ENCODE results near the gene FOSL2. TPM values are rescaled to one million over a fixed set of nuclear protein-coding genes. Genes with fewer than 3 reads are reported as not detected.

FOSL2 gene
- polyA plus RNA-seq, 1 donor (not counting 4 experiments of a cell fraction or from before 2014, with no cell fraction given) = 24.1 TPM

DNA sequence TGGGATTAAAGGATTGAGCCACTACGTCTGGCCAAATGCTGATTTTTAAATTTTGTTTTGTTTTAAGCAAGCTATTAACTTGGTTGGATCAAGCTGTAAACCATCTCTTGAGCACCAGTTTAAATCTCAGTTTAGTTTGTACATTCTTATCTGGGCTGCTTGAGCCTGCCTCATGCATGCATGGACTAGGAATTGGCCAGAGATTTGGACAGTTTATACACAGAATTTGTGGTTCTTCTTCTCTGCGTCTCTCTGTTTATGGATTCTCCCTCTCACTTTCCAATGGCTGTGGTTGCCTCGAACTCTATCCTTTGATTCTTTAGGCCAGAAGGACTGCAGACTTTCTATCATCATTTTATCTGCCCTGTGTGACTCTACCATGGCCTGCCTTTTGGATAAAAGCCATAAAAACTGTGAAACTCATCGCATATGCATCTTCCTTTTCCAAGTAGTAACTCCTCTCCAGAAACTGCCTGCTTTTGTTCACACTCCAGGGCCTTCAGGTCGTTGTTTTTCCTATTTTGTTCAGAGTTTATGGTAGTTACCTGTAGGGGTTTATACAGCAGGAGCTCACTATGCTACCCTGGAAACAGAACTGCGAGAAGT, 70.7 kb downstream of the FOSL2 start:
- H3K36me3 ChIP-seq (ENCODE audit: control insufficient read depth in 2 of 2, extremely low read depth in 1 of 2, insufficient read depth in 2 of 2, low read length in 2 of 2) = no peaks in the 10 kb centered on the region
- no peak for TF ChIP-seq EZH2 (IDR thresholded peaks at IDR 0.05; ENCODE audit: low read length)
- TF ChIP-seq, protein P1, sequence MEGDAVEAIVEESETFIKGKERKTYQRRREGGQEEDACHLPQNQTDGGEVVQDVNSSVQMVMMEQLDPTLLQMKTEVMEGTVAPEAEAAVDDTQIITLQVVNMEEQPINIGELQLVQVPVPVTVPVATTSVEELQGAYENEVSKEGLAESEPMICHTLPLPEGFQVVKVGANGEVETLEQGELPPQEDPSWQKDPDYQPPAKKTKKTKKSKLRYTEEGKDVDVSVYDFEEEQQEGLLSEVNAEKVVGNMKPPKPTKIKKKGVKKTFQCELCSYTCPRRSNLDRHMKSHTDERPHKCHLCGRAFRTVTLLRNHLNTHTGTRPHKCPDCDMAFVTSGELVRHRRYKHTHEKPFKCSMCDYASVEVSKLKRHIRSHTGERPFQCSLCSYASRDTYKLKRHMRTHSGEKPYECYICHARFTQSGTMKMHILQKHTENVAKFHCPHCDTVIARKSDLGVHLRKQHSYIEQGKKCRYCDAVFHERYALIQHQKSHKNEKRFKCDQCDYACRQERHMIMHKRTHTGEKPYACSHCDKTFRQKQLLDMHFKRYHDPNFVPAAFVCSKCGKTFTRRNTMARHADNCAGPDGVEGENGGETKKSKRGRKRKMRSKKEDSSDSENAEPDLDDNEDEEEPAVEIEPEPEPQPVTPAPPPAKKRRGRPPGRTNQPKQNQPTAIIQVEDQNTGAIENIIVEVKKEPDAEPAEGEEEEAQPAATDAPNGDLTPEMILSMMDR (optimal IDR thresholded peaks at IDR 0.05 in 1 of 3, IDR thresholded peaks at IDR 0.05 in 1 of 3, conservative IDR thresholded peaks at IDR 0.05 in 1 of 3; ENCODE audit: extremely low read depth in 1 of 3, insufficient read depth in 2 of 3, low read length in 3 of 3) = no peak
- H3K4me3 ChIP-seq (ENCODE audit: control insufficient read depth in 2 of 3, extremely low read depth in 1 of 3, insufficient read depth in 2 of 3, low read depth in 1 of 3, low read length in 3 of 3) = no peak overlapping the region
- H3K9me1 ChIP-seq (ENCODE audit: control insufficient read depth, extremely low read depth, insufficient read depth, low read length) = no peaks in the 10 kb centered on the region
- H3K4me1 ChIP-seq (ENCODE audit: control insufficient read depth, extremely low read depth, insufficient read depth, low read length) = no peaks in the 10 kb centered on the region
- H4K20me1 ChIP-seq (ENCODE audit: control insufficient read depth, extremely low read depth, insufficient read depth, low read length) = no peaks in the 10 kb centered on the region
- no peak for DNase-seq (ENCODE audit: low read depth, low spot score)
- H3K79me2 ChIP-seq (ENCODE audit: control insufficient read depth, insufficient read depth, low read length) = no peaks in the 10 kb centered on the region
- H3K27me3 ChIP-seq (ENCODE audit: control insufficient read depth, extremely low read depth, insufficient read depth, low read length) = no peaks in the 10 kb centered on the region
- FAIRE-seq = no peak
- H3K9me3 ChIP-seq (ENCODE audit: control insufficient read depth, low read depth, low read length) = no peaks in the 10 kb centered on the region
- no peak overlapping the region for H3K27ac ChIP-seq (ENCODE audit: control insufficient read depth, insufficient read depth, low read length)
- dilution Hi-C loops (cut with MboI; ENCODE audit: extremely low pct_ligation_motif_present, low sequenced_read_pairs) = no loop called here
- H3K4me2 ChIP-seq (ENCODE audit: control insufficient read depth, extremely low read depth, insufficient read depth, low read depth, low read length) = no peak overlapping the region
- H3K9ac ChIP-seq (ENCODE audit: control insufficient read depth, extremely low read depth, insufficient read depth, low read length) = no peak overlapping the region
- no peak overlapping the region for H2AFZ ChIP-seq (ENCODE audit: control insufficient read depth, low read length)

GRCh38 chr2:28463893-28464292, 71.2 kb downstream of the FOSL2 start:
- no peaks in the 10 kb centered on the region for H3K27me3 ChIP-seq (ENCODE audit: control insufficient read depth, extremely low read depth, insufficient read depth, low read length)
- no peaks in the 10 kb centered on the region for H3K9me1 ChIP-seq (ENCODE audit: control insufficient read depth, extremely low read depth, insufficient read depth, low read length)
- H2AFZ ChIP-seq (ENCODE audit: control insufficient read depth, low read length) = no peak overlapping the region
- no peaks in the 10 kb centered on the region for H4K20me1 ChIP-seq (ENCODE audit: control insufficient read depth, extremely low read depth, insufficient read depth, low read length)
- no peak for TF ChIP-seq EZH2 (IDR thresholded peaks at IDR 0.05; ENCODE audit: low read length)
- TF ChIP-seq, protein P1 (optimal IDR thresholded peaks at IDR 0.05 in 1 of 3, IDR thresholded peaks at IDR 0.05 in 1 of 3, conservative IDR thresholded peaks at IDR 0.05 in 1 of 3; ENCODE audit: extremely low read depth in 1 of 3, insufficient read depth in 2 of 3, low read length in 3 of 3) = no peak
- no peaks in the 10 kb centered on the region for H3K79me2 ChIP-seq (ENCODE audit: control insufficient read depth, insufficient read depth, low read length)
- H3K4me2 ChIP-seq (ENCODE audit: control insufficient read depth, extremely low read depth, insufficient read depth, low read depth, low read length) = no peak overlapping the region
- FAIRE-seq = no peak
- no peak overlapping the region for H3K4me3 ChIP-seq (ENCODE audit: control insufficient read depth in 2 of 3, extremely low read depth in 1 of 3, insufficient read depth in 2 of 3, low read depth in 1 of 3, low read length in 3 of 3)
- no peak for DNase-seq (ENCODE audit: low read depth, low spot score)
- no peaks in the 10 kb centered on the region for H3K9me3 ChIP-seq (ENCODE audit: control insufficient read depth, low read depth, low read length)
- H3K27ac ChIP-seq (ENCODE audit: control insufficient read depth, insufficient read depth, low read length) = no peak overlapping the region
- H3K9ac ChIP-seq (ENCODE audit: control insufficient read depth, extremely low read depth, insufficient read depth, low read length) = no peak overlapping the region
- dilution Hi-C loops (cut with MboI; ENCODE audit: extremely low pct_ligation_motif_present, low sequenced_read_pairs) = no loop called here
- H3K36me3 ChIP-seq (ENCODE audit: control insufficient read depth in 2 of 2, extremely low read depth in 1 of 2, insufficient read depth in 2 of 2, low read length in 2 of 2) = no peaks in the 10 kb centered on the region
- H3K4me1 ChIP-seq (ENCODE audit: control insufficient read depth, extremely low read depth, insufficient read depth, low read length) = no peaks in the 10 kb centered on the region
